Measurements from ENCODE around the gene HOXA7.

Gene HOXA7

GRCh38 chr7:27150568-27151340 lies 5.7 kb downstream of the HOXA7 start:
- H3K79me2 ChIP-seq (ENCODE audit: insufficient read depth, low read depth): no peaks in the 10 kb centered on the region
- H3K4me2 ChIP-seq: peak overlapping the region; percentile 94
- peak overlapping the region; percentile 67 for H3K27ac ChIP-seq
- no peaks in the 10 kb centered on the region for H4K20me1 ChIP-seq (ENCODE audit: insufficient read depth)
- no peaks in the 10 kb centered on the region for H3K36me3 ChIP-seq (ENCODE audit: insufficient read depth)
- H2AFZ ChIP-seq (ENCODE audit: low read depth): peak overlapping the region; percentile 96
- H3K27me3 ChIP-seq (ENCODE audit: insufficient read depth, low read depth): no peaks in the 10 kb centered on the region
- TF ChIP-seq, protein P1, sequence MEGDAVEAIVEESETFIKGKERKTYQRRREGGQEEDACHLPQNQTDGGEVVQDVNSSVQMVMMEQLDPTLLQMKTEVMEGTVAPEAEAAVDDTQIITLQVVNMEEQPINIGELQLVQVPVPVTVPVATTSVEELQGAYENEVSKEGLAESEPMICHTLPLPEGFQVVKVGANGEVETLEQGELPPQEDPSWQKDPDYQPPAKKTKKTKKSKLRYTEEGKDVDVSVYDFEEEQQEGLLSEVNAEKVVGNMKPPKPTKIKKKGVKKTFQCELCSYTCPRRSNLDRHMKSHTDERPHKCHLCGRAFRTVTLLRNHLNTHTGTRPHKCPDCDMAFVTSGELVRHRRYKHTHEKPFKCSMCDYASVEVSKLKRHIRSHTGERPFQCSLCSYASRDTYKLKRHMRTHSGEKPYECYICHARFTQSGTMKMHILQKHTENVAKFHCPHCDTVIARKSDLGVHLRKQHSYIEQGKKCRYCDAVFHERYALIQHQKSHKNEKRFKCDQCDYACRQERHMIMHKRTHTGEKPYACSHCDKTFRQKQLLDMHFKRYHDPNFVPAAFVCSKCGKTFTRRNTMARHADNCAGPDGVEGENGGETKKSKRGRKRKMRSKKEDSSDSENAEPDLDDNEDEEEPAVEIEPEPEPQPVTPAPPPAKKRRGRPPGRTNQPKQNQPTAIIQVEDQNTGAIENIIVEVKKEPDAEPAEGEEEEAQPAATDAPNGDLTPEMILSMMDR (conservative IDR thresholded peaks at IDR 0.05; ENCODE audit: low read depth, low read length): peak; percentile 79
- peak overlapping the region; percentile 49 for H3K4me3 ChIP-seq (IDR thresholded peaks at IDR 0.05; ENCODE audit: insufficient read depth, low read depth, low read length)
- H3K9ac ChIP-seq: peak overlapping the region; percentile 76
- H3K4me1 ChIP-seq (ENCODE audit: low read depth, poor library complexity, severe bottlenecking): peaks cover 7% of the 10 kb centered on the region

DNA sequence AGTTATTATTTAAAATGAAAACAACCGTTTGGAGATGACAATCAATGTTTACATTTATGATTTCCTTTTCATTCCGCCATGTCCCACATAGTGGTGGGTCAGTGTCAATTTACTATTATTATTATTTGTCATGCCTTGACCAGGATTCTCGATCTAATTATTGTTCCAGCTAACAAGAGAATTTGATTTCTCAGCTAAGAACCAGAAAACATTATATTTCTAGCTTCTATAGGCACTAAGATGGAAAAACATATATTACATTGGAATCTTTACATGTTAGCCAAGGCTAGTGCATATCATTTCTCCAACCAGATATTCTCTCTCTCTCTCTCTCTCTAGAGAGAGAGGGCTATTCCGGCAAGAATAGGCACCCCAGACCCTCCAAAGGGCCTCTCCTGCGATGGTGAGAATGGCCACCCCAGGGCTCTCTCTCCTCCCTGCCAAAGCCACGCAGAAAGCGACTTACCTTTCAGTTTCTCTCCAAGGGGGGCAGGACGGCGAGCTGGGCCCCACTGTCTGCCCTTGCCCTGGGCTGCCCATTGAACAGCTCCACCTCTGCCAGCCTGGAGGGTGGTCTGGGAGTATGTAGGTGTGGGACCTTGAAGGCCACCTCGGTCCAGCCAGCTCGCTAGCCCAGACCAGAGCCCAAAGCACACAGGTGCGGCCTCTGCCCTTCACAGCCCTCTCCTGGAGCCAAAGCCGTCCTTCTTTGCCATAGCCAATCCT lies 6.5 kb downstream of the HOXA7 start:
- peak overlapping the region; percentile 67 for H3K27ac ChIP-seq
- peak overlapping the region; percentile 94 for H3K4me2 ChIP-seq
- H3K27me3 ChIP-seq (ENCODE audit: insufficient read depth, low read depth): no peaks in the 10 kb centered on the region
- peak overlapping the region; percentile 76 for H3K9ac ChIP-seq
- peak overlapping the region; percentile 96 for H2AFZ ChIP-seq (ENCODE audit: low read depth)
- no peaks in the 10 kb centered on the region for H4K20me1 ChIP-seq (ENCODE audit: insufficient read depth)
- no peaks in the 10 kb centered on the region for H3K79me2 ChIP-seq (ENCODE audit: insufficient read depth, low read depth)
- no peaks in the 10 kb centered on the region for H3K36me3 ChIP-seq (ENCODE audit: insufficient read depth)
- TF ChIP-seq, protein P1 (conservative IDR thresholded peaks at IDR 0.05; ENCODE audit: low read depth, low read length): no peak
- H3K4me1 ChIP-seq (ENCODE audit: low read depth, poor library complexity, severe bottlenecking): peaks cover 7% of the 10 kb centered on the region
- H3K4me3 ChIP-seq (IDR thresholded peaks at IDR 0.05; ENCODE audit: insufficient read depth, low read depth, low read length): peak overlapping the region; percentile 49

DNA sequence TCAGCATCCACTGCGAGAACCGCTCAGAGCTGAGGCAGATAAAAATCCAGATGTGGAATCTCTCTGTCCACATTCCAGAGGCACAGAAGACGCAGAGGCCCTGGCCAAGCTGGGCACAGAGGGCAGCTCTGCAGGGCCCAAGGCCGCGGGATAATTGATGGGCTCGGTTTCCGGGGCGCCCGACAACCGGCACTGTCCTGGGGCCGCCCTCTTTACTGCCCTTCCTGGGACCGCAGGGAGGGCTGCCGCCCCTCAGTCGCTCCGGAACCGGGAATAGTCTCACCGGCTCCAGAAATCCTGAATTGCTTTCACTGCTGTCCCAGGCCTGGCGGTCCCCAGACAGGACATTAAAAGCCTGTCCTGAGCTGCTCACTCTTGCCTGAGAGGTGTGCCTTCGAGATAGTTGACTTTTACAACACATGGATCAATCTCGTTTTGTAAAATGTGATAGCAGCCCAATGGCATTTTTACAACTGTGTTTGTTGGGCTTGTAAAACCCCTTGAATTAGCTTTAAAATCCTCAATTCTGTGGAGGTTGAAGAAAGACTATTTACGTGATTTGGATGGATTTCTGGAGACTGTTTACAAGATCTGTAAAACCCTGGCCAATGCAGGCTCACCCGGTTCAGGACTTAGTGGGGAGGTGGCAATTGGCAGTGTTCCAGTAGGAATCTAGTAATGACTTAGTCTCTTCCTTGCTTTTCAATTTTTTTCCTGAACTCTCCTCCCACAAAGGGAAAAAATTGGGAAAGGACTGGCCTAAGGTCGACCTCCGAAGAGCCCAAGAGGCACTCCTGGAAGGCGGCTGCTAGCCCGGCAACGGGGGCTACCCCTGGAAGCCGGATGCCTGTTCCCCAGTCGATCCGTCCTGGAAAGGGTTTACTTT lies 7.5 kb downstream of the HOXA7 start:
- Histone ChIP-seq H4K20me1 (ENCODE audit: insufficient read depth) (no peaks in the 10 kb centered on the region), H3K27ac (no peak overlapping the region), H3K79me2 (ENCODE audit: insufficient read depth, low read depth) (no peaks in the 10 kb centered on the region), H3K36me3 (ENCODE audit: insufficient read depth) (no peaks in the 10 kb centered on the region), H3K4me3 (IDR thresholded peaks at IDR 0.05; ENCODE audit: insufficient read depth, low read depth, low read length) (no peak overlapping the region), H3K9ac (no peak overlapping the region), H3K4me2 (peak overlapping the region; percentile 94; the same call in 1 of the 2 replicates), H3K27me3 (ENCODE audit: insufficient read depth, low read depth) (no peaks in the 10 kb centered on the region), H3K4me1 (ENCODE audit: low read depth, poor library complexity, severe bottlenecking) (peaks cover 7% of the 10 kb centered on the region), H2AFZ (ENCODE audit: low read depth) (no peak overlapping the region)
- TF ChIP-seq, protein P1 (conservative IDR thresholded peaks at IDR 0.05; ENCODE audit: low read depth, low read length): no peak

GRCh38 chr7:27148031-27148755 lies 8.3 kb downstream of the HOXA7 start:
- Histone ChIP-seq H3K9ac (no peak overlapping the region), H3K4me2 (no peak overlapping the region), H4K20me1 (ENCODE audit: insufficient read depth) (no peaks in the 10 kb centered on the region), H3K27ac (no peak overlapping the region), H3K79me2 (ENCODE audit: insufficient read depth, low read depth) (no peaks in the 10 kb centered on the region), H3K4me3 (IDR thresholded peaks at IDR 0.05; ENCODE audit: insufficient read depth, low read depth, low read length) (no peak overlapping the region), H2AFZ (ENCODE audit: low read depth) (no peak overlapping the region), H3K36me3 (ENCODE audit: insufficient read depth) (no peaks in the 10 kb centered on the region), H3K4me1 (ENCODE audit: low read depth, poor library complexity, severe bottlenecking) (peaks cover 7% of the 10 kb centered on the region), H3K27me3 (ENCODE audit: insufficient read depth, low read depth) (no peaks in the 10 kb centered on the region)
- TF ChIP-seq, protein P1 (conservative IDR thresholded peaks at IDR 0.05; ENCODE audit: low read depth, low read length): no peak

Data from KMS-11 (cell line).